HG03378 (cell line): Measurements from ENCODE around the gene RPP40.

ENCODE experiments used
- ATAC-seq: cut with Tn5 transposase; IDR thresholded peaks from one replicate; pipeline ENCODE4 v1.9.1; 2021; ENCODE audit warnings: mild to moderate bottlenecking, moderate library complexity; ENCODE audit not compliant: unreplicated experiment

Gene RPP40

GRCh38 chr6:4972438-4972837 is 31.4 kb downstream of the RPP40 start:
- ATAC-seq = no peak

- no peak for ATAC-seq
These were observed 32.0 kb downstream of the RPP40 start for GRCh38 chr6:4971851-4972250.

GRCh38 chr6:4970739-4971395 is 33.0 kb downstream of the RPP40 start:
- no peak for ATAC-seq

DNA sequence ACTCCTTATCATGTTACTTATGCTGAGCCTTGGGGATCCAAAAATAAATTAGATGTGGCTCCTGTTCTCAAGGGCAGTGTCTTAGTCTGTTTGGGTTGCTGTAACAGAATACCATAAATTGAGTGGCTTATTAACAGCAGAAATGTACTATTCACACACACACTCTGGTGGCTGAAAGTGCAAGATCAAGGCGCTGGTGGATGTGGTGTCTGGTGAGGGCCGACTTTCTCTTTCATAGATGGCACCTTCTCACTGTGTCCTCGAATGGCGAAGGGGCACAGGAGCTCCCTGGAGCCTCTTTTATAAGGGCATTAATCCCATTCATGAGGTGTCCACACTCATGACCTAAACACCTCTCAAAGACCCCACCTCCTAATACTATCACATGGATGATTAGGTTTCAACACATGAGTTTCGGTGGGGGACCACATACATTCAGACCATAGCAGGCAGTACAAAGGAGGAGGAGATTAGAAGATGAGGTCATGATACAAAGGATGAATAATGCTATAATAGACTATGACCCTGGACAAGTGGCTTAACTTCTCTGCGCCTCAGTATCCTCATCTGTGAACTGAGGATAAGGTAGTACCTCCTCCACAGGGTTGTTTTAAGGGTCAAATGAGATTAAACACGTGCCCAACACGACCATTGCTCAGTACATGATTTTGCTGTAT is 34.1 kb downstream of the RPP40 start:
- ATAC-seq = no peak

- no peak for ATAC-seq
These were observed 36.4 kb downstream of the RPP40 start for GRCh38 chr6:4967301-4968030.

DNA sequence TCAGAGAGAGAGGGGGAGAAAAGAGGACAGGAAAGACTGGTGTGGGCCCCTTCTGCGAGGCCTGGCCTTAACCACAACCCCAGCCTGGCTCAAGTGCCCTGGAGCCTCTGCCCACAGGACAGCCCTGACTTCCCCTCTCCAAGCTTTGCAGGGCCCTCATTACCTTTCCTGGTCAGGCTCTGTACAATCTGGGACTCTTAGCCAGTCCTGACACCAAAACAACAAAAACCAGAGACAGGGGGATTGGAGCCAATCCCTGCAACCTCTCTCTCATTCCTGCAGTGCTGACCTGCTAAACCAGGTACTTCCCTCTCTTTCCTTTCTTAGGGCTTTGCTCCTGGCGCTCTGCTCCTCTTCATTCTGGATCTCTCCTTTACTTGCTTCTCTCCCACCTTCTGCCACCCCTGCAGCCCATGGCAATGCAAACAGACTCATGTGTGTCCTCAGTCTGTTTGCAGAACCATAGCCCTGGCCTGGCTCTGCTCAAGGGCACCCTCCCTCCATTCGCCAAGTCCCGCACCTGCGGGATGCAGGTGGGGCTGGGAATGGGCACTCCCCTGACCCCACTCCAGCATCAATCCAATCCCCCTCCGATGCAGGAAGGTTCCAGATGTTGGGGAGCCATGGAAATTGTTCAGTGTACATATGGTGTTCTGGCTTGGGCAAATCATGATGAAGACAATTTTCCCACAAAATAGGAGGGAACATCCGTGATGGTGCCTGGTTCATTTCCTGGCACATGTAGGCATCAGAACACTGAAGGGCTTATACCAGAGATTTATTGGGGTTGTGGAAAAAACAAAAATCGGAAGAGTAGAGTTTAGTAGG is 38.1 kb downstream of the RPP40 start:
- no peak for ATAC-seq

DNA sequence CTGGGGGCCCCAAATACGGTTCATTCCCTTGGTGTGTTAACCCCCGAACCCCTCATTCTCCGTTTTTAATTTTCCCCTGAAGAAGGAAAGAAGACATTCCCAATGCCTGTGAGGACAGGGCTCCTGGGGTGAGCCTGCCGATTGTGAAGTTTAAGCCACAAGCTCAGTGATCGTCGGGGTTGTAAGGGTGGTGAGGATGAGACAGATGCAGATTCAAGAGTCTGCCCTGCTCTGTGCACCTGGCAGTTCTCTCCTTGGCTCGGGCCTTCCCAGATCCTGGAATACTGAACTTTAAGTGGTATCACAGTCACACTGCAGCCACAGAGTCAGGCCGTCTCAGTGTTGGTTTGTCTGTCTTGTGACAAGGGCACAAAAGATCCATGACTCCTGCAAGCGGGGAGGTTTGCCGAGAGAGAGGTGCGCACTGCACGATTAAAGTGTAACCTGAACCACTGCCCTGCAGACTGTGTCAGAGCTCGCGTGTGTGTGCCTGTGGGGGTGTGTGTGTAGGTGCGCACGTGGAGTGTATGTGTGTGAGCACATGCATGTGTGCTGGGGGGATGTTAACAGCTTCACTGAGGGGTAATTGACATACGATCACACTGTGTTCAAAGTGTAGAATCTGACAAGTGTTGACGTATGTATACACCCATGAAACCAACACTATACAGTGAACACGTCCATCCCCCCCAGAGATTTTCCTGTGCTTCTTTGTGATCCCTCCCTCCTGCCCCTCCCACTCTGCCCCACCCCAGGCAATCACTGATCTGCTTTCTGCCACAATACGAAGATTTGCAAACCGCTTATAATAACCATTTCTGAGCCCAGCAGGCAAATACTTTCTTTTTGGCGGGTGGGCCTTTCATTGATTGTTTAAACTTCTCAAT is 38.9 kb downstream of the RPP40 start:
- ATAC-seq = no peak

GRCh38 chr6:4962905-4963304 is 40.9 kb downstream of the RPP40 start:
- ATAC-seq = no peak

DNA sequence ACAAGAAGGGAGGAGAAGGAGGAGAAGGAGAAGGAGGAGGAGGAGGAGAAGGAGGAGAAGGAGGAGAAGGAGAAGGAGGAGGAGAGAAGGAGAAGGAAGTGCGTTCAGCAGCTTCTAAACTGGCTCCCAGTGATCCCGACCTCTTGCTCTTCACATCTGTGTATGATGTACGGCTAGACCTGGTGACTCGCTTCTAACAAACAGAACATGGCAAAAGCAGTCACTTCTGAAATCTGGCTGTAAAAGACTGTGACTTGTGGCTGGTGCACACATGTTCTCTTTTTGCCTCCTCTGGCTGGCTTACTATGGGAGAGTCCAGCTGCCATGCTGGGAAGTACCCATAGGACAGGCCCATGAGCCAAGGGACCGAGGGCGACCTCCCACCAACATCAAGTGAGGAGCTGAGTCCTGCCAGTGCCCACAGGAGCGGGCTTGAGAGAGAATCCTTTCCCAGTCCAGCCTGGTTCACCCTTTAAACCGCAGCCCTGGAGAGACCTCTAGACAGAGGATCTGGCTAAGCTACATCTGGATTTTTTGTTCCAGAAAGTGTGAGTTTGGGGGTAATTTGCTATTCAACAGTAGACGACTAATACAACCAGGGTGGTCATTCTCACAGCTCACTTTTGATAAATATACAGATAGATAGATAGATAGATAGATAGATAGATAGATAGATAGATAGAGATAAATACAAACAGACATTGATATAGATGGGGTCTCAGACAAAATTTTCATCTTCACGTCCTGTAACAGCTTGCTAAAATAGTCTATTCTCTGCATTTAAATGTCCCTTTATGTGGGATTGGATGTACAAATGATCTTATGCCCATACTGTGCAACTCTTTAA is 42.3 kb downstream of the RPP40 start:
- ATAC-seq = no peak

GRCh38 chr6:4958624-4959023 is 45.2 kb downstream of the RPP40 start:
- no peak for ATAC-seq

- ATAC-seq = no peak
These were observed 46.2 kb downstream of the RPP40 start for GRCh38 chr6:4957521-4958231.

- no peak for ATAC-seq
These were observed 47.2 kb downstream of the RPP40 start for GRCh38 chr6:4956625-4957024.

- no peak for ATAC-seq
These were observed 50.4 kb downstream of the RPP40 start for GRCh38 chr6:4953440-4953839.

DNA sequence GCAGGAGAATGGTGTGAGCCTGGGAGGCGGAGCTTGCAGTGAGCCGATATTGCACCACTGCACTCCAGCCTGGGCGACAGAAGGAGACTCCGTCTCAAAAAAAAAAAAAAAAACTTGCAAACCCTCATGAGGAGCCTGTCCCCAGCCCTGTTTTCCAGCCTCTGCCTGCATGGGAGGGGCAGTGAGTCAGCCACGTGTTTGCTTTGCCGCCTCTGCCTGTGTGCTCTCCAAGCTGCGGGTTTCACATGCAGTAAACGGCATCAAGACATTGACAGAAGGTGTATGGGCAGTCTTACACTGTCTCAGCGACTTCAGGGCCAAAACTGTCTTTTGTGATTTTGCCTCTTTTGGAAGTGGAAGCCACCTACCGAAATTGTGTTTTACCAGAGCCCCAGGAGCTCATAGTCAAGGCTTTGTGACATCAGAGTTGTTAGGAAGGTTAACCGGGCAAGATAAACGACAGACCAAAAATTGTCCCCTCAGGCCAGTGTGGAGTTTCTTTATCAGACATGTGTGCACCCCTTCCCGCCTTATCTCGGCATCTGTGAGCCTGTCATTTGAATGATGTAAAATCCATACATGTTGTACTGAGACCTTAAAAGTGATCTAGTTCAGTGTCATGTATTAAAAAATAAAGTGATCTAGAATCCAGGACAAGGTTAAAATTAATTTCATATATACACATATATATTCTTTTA is 52.9 kb downstream of the RPP40 start:
- ATAC-seq = no peak

DNA sequence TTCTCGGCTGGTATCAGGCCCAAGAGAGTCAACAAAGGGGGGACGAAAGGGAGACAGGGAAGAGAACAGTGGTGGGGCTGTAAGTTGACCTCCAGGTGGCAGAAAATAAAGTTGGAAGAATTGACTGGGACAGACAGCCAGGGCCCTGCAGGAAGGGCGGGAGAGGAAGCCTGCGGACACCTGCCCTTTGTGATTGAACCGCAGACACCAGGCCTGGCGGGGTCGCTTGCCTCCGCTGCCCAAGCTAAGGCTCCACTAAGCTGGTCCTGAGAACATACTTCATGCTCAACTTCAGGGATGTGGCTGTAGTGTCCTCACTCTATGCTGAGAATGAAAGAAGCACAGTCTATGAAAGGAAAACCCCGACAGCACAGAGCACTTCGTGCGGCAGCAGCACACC is 53.8 kb downstream of the RPP40 start:
- no peak for ATAC-seq

GRCh38 chr6:4948781-4949450 is 54.9 kb downstream of the RPP40 start:
- no peak for ATAC-seq

DNA sequence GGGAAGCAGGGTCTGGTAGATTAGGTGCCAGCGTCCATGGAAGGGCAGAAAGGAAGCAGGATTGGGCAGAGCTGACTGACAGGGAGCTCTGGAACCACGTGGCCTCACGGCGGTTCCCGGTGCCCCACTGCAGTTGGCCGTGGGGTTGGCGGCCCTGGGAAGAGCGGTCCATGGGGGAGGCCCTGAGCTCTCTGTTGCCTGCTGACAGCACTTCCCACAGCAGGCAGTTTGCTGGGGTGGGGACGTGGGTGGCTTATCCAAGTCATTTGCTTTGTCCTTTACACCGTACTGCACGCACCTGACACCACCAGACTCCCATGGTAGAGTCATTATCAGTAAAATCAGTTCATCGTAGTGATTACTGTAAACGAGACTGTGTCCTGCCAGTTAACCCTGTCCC is 56.1 kb downstream of the RPP40 start:
- no peak for ATAC-seq

DNA sequence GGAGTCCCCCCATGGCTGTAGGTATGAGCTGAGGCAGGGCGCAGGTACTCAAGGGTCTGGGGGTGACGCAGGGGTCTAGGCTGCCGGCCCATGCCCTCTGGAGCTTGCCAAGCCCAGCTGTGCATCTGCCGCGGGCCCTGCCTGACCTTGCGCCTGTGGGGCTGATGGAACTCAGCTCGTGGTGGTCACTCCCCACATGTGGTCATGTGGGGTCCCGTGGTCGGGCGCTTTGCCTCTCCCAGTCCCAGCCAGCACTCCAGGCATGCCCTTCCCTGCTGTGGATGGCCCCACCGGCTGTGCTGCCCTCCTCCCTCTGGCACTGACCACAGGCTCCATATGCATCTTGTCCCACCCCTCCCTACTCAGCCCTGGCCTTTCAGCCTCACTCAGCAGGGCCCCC is 57.3 kb downstream of the RPP40 start:
- no peak for ATAC-seq
